IMR-90 (cell line): ENCODE results near the gene TYRP1. TPM values are rescaled to one million over a fixed set of nuclear protein-coding genes. Genes with fewer than 3 reads are reported as not detected.
A peak's percentile ranks its signal among the peaks of the same experiment; 100 is the strongest.

ENCODE experiments used
- ATAC-seq: fragments of 200-7000 bp; cut with Tn5 transposase; 2 replicates; pipeline ENCODE4 v1.9.1; 2020; ENCODE audit warnings: low read depth, mild to moderate bottlenecking, moderate library complexity
- BruUV-seq: library from RNA; stranded (reverse); fragments of 400-500 nt; replicated peaks from 2 replicates; lab custom pipeline; 2021; lab: Mats Ljungman, UMichigan
- CTCF ChIA-PET: fragments of 300-600 bp; formaldehyde crosslinking; extraction: SDS; loops from one replicate; lab custom pipeline; 2021; ENCODE audit warnings: antibody characterized with exemption; lab: Yijun Ruan, JAX
- POLR2A ChIA-PET: fragments of 300-600 bp; sonication (Branson Sonifier 250); formaldehyde crosslinking; loops from one replicate; lab custom pipeline; 2022; ENCODE audit warnings: antibody characterized with exemption; ENCODE audit not compliant: unreplicated experiment; lab: Charles Lee
- DNase-seq: peaks from one replicate; pipeline ENCODE4 v3.0.0; 2013
- H2AFZ ChIP-seq: replicated peaks from 2 replicates; pipeline ENCODE3; 2013; ENCODE audit warnings: low read length, mild to moderate bottlenecking; ENCODE audit not compliant: poor library complexity
- H2AK5ac ChIP-seq: 2 replicates; pipeline ENCODE4 v1.6.1; 2013; ENCODE audit warnings: low read depth, low read length, inconsistent platforms
- H2AK9ac ChIP-seq: replicated peaks from 2 replicates; pipeline ENCODE3; 2013; ENCODE audit warnings: mild to moderate bottlenecking, low read depth, low read length, moderate library complexity; ENCODE audit not compliant: poor library complexity
- H2BK120ac ChIP-seq: 2 replicates; pipeline ENCODE4 v1.6.1; 2013; ENCODE audit warnings: low read depth, low read length, inconsistent platforms
- H2BK15ac ChIP-seq: 3 replicates; pipeline ENCODE4 v1.6.1; 2013; ENCODE audit warnings: low read depth, low read length, inconsistent platforms
- H2BK20ac ChIP-seq: 2 replicates; pipeline ENCODE4 v1.6.1; 2013; ENCODE audit warnings: low read depth, mild to moderate bottlenecking, inconsistent platforms, low read length, moderate library complexity
- H2BK5ac ChIP-seq: 2 replicates; pipeline ENCODE4 v1.6.1; 2013; ENCODE audit warnings: mild to moderate bottlenecking, low read depth, low read length, inconsistent platforms; ENCODE audit not compliant: poor library complexity, severe bottlenecking
- H3K14ac ChIP-seq: replicated peaks from 2 replicates; pipeline ENCODE4 v1.6.1; 2013; ENCODE audit warnings: low read depth, low read length, inconsistent platforms
- H3K18ac ChIP-seq: 2 replicates; pipeline ENCODE4 v1.6.1; 2013; ENCODE audit warnings: low read depth, low read length, control low read depth
- H3K23ac ChIP-seq: 2 replicates; pipeline ENCODE4 v1.6.1; 2013; ENCODE audit warnings: low read depth, low read length, inconsistent platforms
- H3K27ac ChIP-seq: 2 replicates; pipeline ENCODE4 v1.5.1; 2013; ENCODE audit warnings: mild to moderate bottlenecking, control low read depth, low read length; ENCODE audit not compliant: insufficient read depth
- H3K27me3 ChIP-seq: 2 replicates; pipeline ENCODE4 v1.6.1; 2013; ENCODE audit warnings: low read length; ENCODE audit not compliant: control insufficient read depth, insufficient read depth
- H3K36me3 ChIP-seq: 2 replicates; pipeline ENCODE4 v1.6.1; 2013; ENCODE audit warnings: low read length, mixed read lengths; ENCODE audit not compliant: control insufficient read depth, insufficient read depth
- H3K4ac ChIP-seq: 2 replicates; pipeline ENCODE4 v1.6.1; 2013; ENCODE audit warnings: low read depth, low read length, inconsistent platforms
- H3K4me1 ChIP-seq: 2 replicates; pipeline ENCODE4 v1.6.1; 2013; ENCODE audit warnings: low read length, mixed read lengths; ENCODE audit not compliant: control insufficient read depth, insufficient read depth
- H3K4me2 ChIP-seq: 2 replicates; pipeline ENCODE4 v1.6.1; 2013; ENCODE audit warnings: low read depth, mild to moderate bottlenecking, control low read depth, low read length, moderate library complexity
- H3K4me3 ChIP-seq: 2 replicates; pipeline ENCODE4 v1.5.1; 2013; ENCODE audit warnings: low read depth, mild to moderate bottlenecking, control low read depth, low read length, moderate library complexity; ENCODE audit not compliant: insufficient read depth
- H3K56ac ChIP-seq: 2 replicates; pipeline ENCODE4 v1.6.1; 2013; ENCODE audit warnings: low read length, inconsistent platforms; ENCODE audit not compliant: insufficient read depth; ENCODE audit errors: extremely low read depth
- H3K79me1 ChIP-seq, 2 experiments: 2 replicates each; pipeline ENCODE4 v1.6.1; 2013; ENCODE audit warnings: low read length in 2 of 2, inconsistent platforms in 1 of 2, low read depth in 1 of 2
- H3K9ac ChIP-seq: 2 replicates; pipeline ENCODE4 v1.6.1; 2013; ENCODE audit warnings: low read depth, low read length, control low read depth
- H3K9me1 ChIP-seq: 2 replicates; pipeline ENCODE4 v1.6.1; 2013; ENCODE audit warnings: low read length, inconsistent platforms; ENCODE audit not compliant: insufficient read depth
- H3K9me3 ChIP-seq: 2 replicates; pipeline ENCODE4 v1.6.1; 2013; ENCODE audit warnings: low read length; ENCODE audit not compliant: control insufficient read depth, insufficient read depth
- H4K20me1 ChIP-seq: 2 replicates; pipeline ENCODE4 v1.6.1; 2013; ENCODE audit warnings: low read length, inconsistent platforms; ENCODE audit not compliant: insufficient read depth
- H4K5ac ChIP-seq: 2 replicates; pipeline ENCODE4 v1.6.1; 2013; ENCODE audit warnings: mild to moderate bottlenecking, low read depth, low read length, control low read depth
- H4K8ac ChIP-seq, 2 experiments: 2 replicates each; pipeline ENCODE4 v1.6.1; 2013; ENCODE audit warnings: low read depth in 2 of 2, low read length in 2 of 2, control low read depth in 1 of 2, inconsistent platforms in 1 of 2
- H4K91ac ChIP-seq: 2 replicates; pipeline ENCODE4 v1.6.1; 2013; ENCODE audit warnings: low read depth, low read length, inconsistent platforms; ENCODE audit not compliant: insufficient read depth
- ELK1 ChIP-seq: fragments of 150-350 bp; IDR thresholded peaks from 2 replicates; pipeline ENCODE4 v1.6.1; 2016; ENCODE audit warnings: low read depth, mild to moderate bottlenecking, low read length, moderate library complexity, borderline replicate concordance
- POLR2A ChIP-seq: IDR thresholded peaks from 2 replicates; pipeline ENCODE4 v1.6.1; 2012; ENCODE audit warnings: mild to moderate bottlenecking, low read depth, low read length
- RCOR1 ChIP-seq: IDR thresholded peaks from 2 replicates; pipeline ENCODE4 v1.6.1; 2012; ENCODE audit warnings: mild to moderate bottlenecking, low read length, improper control_type of control experiment; ENCODE audit not compliant: insufficient replicate concordance
- WGBS, 2 experiments: methylation state at CpG; one replicate each; pipeline versions ENCODE4 v1.1.5 to v1.1.7; 2013; ENCODE audit warnings: missing lambda C conversion rate in 2 of 2; ENCODE audit not compliant: insufficient read length in 1 of 2; ENCODE audit errors: extremely low coverage in 2 of 2; 5-methylcytosine and 5-hydroxymethylcytosine counted together
- dilution Hi-C: fragments of 300-500 bp; cut with HindIII; formaldehyde crosslinking; loops from one replicate; pipeline ENCODE4 v1.14.3; 2018; ENCODE audit warnings: low sequenced_read_pairs; ENCODE audit not compliant: unreplicated experiment
- in situ Hi-C: fragments of 300-500 bp; cut with MboI; formaldehyde crosslinking; loops from 3 replicates; pipeline ENCODE4 v1.14.3; 2019; ENCODE audit warnings: low sequenced_read_pairs, inconsistent platforms, mixed read lengths
- intact Hi-C: fragments of 100-400 bp; cut with micrococcal nuclease; formaldehyde crosslinking; loops from 2 replicates; pipeline ENCODE4 v1.10.0; 2022
- polyA plus RNA-seq, 3 experiments: library from polyadenylated mRNA; depleted of rRNA; stranded (reverse); fragments of >200 nt; gene quantifications; 2 replicates each; pipeline ENCODE4 v1.2.3, GENCODE V29; 2012; ENCODE audit warnings: low replicate concordance in 1 of 3
- total RNA-seq: library from RNA; depleted of rRNA; stranded (reverse); fragments of >200 nt; gene quantifications from 2 replicates; pipeline ENCODE4 v1.2.3, GENCODE V29; 2012

Gene TYRP1
- total and polyA plus RNA-seq, 2 of the 4 experiments (the other 2 are of a cell fraction) = 0.60 to 0.90 TPM

- Histone ChIP-seq H3K27ac (no peak overlapping the region), H2AK5ac (no peak overlapping the region), H4K91ac (no peak overlapping the region), H3K4me1 (peaks cover 7% of the 10 kb centered on the region; the same call in 1 of the 2 replicates), H3K4me2 (no peak overlapping the region), H4K8ac (no peak overlapping the region), H4K5ac (no peak overlapping the region), H3K9me1 (peaks cover 2% of the 10 kb centered on the region; the same call in 1 of the 2 replicates), H2BK20ac (0 out of 2 replicates have a peak overlapping the region, but pooled peaks have one; percentile 71), H3K18ac (no peak overlapping the region), H3K23ac (no peak overlapping the region), H3K4me3 (no peak overlapping the region), H3K9ac (no peak overlapping the region), H2BK15ac (no peak overlapping the region), H2AFZ (no peak overlapping the region), H2BK120ac (no peak overlapping the region; the same call in 1 of the 2 replicates), H3K79me1 (no peaks in the 10 kb centered on the region), H3K9me3 (no peaks in the 10 kb centered on the region), H2AK9ac (no peak overlapping the region), H3K4ac (no peak overlapping the region), H3K36me3 (no peaks in the 10 kb centered on the region), H3K27me3 (no peaks in the 10 kb centered on the region), H2BK5ac (no peak overlapping the region), H3K14ac (peak overlapping the region; percentile 57), H4K20me1 (no peaks in the 10 kb centered on the region), H3K56ac (no peak overlapping the region)
- ChIA-PET POLR2A (no interaction called here), CTCF (no interaction called here)
- intact Hi-C loops = no loop called here
- dilution Hi-C loops = no loop called here
- in situ Hi-C loops = no loop called here
- TF ChIP-seq POLR2A = no peak
- TF ChIP-seq ELK1 = no peak
- no peak for TF ChIP-seq RCOR1
- DNase-seq (peak; percentile 55), ATAC-seq (peak; percentile 41)
- no TSS peak for BruUV-seq
- WGBS, 2 experiments = no CpG with 5 or more reads among the region's 2 CpGs
Measured at GRCh38 chr9:12680341-12680740, 12.8 kb upstream of the TYRP1 start.
